Spleen (tissue), 11 donors: ENCODE data around the gene SLC23A2. TPM values are rescaled to one million over a fixed set of nuclear protein-coding genes. Genes with fewer than 3 reads are reported as not detected.
A peak's percentile ranks its signal among the peaks of the same experiment; 100 is the strongest.

ENCODE experiments used
- DNase-seq: peaks from one replicate; pipeline ENCODE4 v3.0.0-alpha.2; 2020
- H3K27ac ChIP-seq, 8 donors: fragments of 200-600 bp; sonication (generic) in 7 of 8; 1 replicate in 4 of 8; 2 replicates in 4 of 8; pipeline versions ENCODE4 v1.5.0 to v1.8.0; 2016 to 2021; ENCODE audit warnings: inconsistent platforms in 4 of 8, mild to moderate bottlenecking in 4 of 8, moderate library complexity in 1 of 8
- H3K27me3 ChIP-seq, 7 donors: fragments of 200-600 bp; sonication (generic) in 6 of 7; replicated peaks in 1 of 7; 1 replicate in 4 of 7; 2 replicates in 3 of 7; pipeline versions ENCODE4 v1.5.0 to v1.8.0; 2016 to 2021; ENCODE audit warnings: inconsistent platforms in 3 of 7, mild to moderate bottlenecking in 1 of 7
- H3K36me3 ChIP-seq, 6 donors: fragments of 200-600 bp; sonication (generic) in 5 of 6; 1 replicate in 4 of 6; 2 replicates in 2 of 6; pipeline versions ENCODE4 v1.5.0 to v1.8.0; 2016 to 2021; ENCODE audit warnings: inconsistent platforms in 2 of 6
- H3K4me1 ChIP-seq, 6 donors: fragments of 200-600 bp; sonication (generic) in 5 of 6; 1 replicate in 3 of 6; 2 replicates in 3 of 6; pipeline versions ENCODE4 v1.5.0 to v1.8.0; 2016 to 2021; ENCODE audit warnings: inconsistent platforms in 3 of 6
- H3K4me3 ChIP-seq, 8 donors: fragments of 200-600 bp; sonication (generic) in 7 of 8; 1 replicate in 4 of 8; 2 replicates in 4 of 8; pipeline versions ENCODE4 v1.5.0 to v1.8.0; 2016 to 2021; ENCODE audit warnings: inconsistent platforms in 4 of 8, mild to moderate bottlenecking in 4 of 8, moderate library complexity in 2 of 8
- H3K9me3 ChIP-seq, 8 donors: fragments of 200-600 bp; sonication (generic) in 7 of 8; 1 replicate in 4 of 8; 2 replicates in 4 of 8; pipeline versions ENCODE4 v1.5.0 to v1.8.0; 2016 to 2021; ENCODE audit warnings: inconsistent platforms in 4 of 8
- POLR2A ChIP-seq, 3 donors: fragments of 450-650 bp; IDR thresholded peaks; one replicate each; pipeline ENCODE4 v1.5.1; 2017; ENCODE audit warnings: antibody characterized with exemption in 3 of 3, mild to moderate bottlenecking in 1 of 3
- POLR2AphosphoS5 ChIP-seq, 3 donors: sonication (generic); formaldehyde crosslinking; IDR thresholded peaks; one replicate each; pipeline ENCODE4 v1.5.1; 2017; ENCODE audit warnings: antibody characterized with exemption in 3 of 3
- WGBS, 5 donors: extraction: QIAGEN DNeasy Blood & Tissue Kit in 3 of 5; methylation state at CpG; one replicate each; pipeline versions ENCODE4 v1.1.5 to v1.1.7; 2013 to 2018; 5-methylcytosine and 5-hydroxymethylcytosine counted together
- intact Hi-C: fragments of 100-400 bp; cut with DNase I; formaldehyde crosslinking; loops from one replicate; pipeline ENCODE4 v1.15.0; 2023; ENCODE audit warnings: low total_unique reads
- polyA plus RNA-seq, 3 donors: library from polyadenylated mRNA; stranded (reverse); fragments of 200-250 nt; gene quantifications; one replicate each; pipeline ENCODE4 v1.2.1, GENCODE V29; 2013
- total RNA-seq, 7 donors: library from RNA; depleted of rRNA in 3 of 7; stranded (reverse); fragments of >200 nt in 3 of 7; fragmentation: NEBNext Ultra II Directional in 4 of 7; extraction: Animal tissue kit (Norgen Biotek cat#: 25700) in 4 of 7; gene quantifications; one replicate each; pipeline versions ENCODE4 v1.1.0 to v1.2.1, GENCODE V29; 2016 to 2021
- TF ChIP-seq, protein P1 (sequence below), 11 experiments: fragments of 200-600 bp in 7 of 11; fragments of 450-650 bp in 4 of 11; sonication (generic) in 4 of 11; IDR thresholded peaks in 8 of 11; conservative IDR thresholded peaks in 3 of 11; 1 replicate in 7 of 11; 2 replicates in 4 of 11; pipeline versions ENCODE4 v1.4.0 to v1.8.0; 2016 to 2021; ENCODE audit warnings: antibody characterized with exemption in 11 of 11, inconsistent platforms in 4 of 11, mild to moderate bottlenecking in 1 of 11
- donor health status: healthy with polysubstance abuse.
- donor health status: DM: no; HTN: no; CAD: no; lungs with moderate emphysema.
- donor health status: DM: no; HTN: no; CAD: no.
- donor health status: Bipolar disorder and iron deficiency.
- donor health status: healthy.
- donor health status: DM: no; HTN: no; CAD: no.
- donor health status: DM: yes; HTN: yes; CAD: no.

SLC23A2 gene
- total and polyA plus RNA-seq, 10 donors = 5.1 to 72.0 (median 45.8) TPM

DNA sequence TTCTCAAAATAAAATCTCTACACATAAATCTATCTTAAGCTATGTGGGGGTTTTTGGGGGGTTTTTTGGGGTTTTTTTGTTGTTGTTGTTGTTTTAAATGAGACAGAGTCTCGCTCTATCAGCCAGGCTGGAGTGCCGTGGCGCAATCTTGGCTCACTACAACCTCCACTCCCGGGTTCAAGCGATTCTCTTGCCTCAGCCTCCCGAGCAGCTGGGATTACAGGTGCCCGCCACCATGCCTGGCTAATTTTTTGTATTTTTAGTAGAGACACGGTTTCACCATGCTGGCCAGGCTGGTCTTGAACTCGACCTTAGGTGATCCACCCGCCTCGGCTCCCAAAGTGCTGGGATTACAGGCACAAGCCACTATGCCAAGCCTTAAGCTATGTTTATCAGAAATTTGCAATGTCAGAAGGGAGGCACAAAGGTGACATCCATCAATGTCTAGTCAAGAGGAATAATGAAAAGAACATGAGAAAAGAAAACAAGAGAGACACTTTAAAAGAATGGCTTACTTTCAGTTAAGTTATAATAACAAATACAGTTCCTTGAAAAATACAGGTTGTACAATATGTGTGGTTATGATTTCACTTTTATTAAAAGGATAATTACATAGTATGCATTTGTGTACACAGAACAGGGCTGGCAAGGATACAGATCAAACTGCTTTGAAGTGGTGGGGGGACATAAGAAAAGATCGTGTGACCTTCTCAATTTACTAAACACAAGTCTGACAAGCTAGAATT is 28.6 kb downstream of the SLC23A2 start:
- H3K27ac ChIP-seq = peak overlapping the region; percentile 38 to 87 (median 75)
- H3K9me3 ChIP-seq = no peaks in the 10 kb centered on the region
- peaks cover 24 to 63% (median 45%) of the 10 kb centered on the region in 6 donors for H3K4me1 ChIP-seq
- TF ChIP-seq POLR2AphosphoS5 (IDR thresholded peaks at IDR 0.05) (no peak), POLR2A (IDR thresholded peaks at IDR 0.05) (no peak)
- H3K27me3 ChIP-seq = no peaks in the 10 kb centered on the region
- peaks cover 0 to 33% (median 27%) of the 10 kb centered on the region in 6 donors for H3K36me3 ChIP-seq
- 67 to 76% (median 72%) methylated on average over 12 of the region's 12 CpGs for WGBS, 5 donors
- peak overlapping the region in 3 of 8 donors; percentile 12 to 55 (median 34) for H3K4me3 ChIP-seq
- DNase-seq = no peak
- intact Hi-C loops = no loop called here

DNA sequence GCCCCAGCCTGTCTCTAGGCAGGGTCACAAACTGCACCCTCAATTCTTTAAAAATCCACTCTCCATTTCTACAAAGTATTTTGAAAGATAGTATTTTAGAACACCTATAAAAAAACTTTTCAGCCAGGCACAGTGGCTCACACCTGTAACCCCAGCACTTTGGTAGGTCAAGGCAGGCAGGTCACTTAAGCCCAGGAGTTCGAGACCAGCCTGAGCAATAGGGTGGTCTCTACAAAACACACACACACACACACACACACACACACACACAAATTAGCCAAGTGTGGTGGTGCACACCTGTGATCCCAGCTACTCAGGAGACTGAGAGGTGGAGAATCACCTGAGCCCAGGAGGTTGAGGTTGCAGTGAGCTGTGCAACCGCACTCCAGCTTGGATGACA is 30.2 kb downstream of the SLC23A2 start:
- peak overlapping the region in 2 of 8 donors; percentile 6 to 10 for H3K27ac ChIP-seq
- DNase-seq = no peak
- H3K27me3 ChIP-seq = no peaks in the 10 kb centered on the region
- H3K36me3 ChIP-seq = peaks cover 0 to 42% (median 28%) of the 10 kb centered on the region in 6 donors
- WGBS, 5 donors = 88 to 98% (median 97%) methylated on average over 2 of the region's 2 CpGs
- intact Hi-C loops = no loop called here
- no peak overlapping the region for H3K4me3 ChIP-seq
- H3K4me1 ChIP-seq = peaks cover 24 to 59% (median 42%) of the 10 kb centered on the region in 6 donors
- TF ChIP-seq, protein P1, sequence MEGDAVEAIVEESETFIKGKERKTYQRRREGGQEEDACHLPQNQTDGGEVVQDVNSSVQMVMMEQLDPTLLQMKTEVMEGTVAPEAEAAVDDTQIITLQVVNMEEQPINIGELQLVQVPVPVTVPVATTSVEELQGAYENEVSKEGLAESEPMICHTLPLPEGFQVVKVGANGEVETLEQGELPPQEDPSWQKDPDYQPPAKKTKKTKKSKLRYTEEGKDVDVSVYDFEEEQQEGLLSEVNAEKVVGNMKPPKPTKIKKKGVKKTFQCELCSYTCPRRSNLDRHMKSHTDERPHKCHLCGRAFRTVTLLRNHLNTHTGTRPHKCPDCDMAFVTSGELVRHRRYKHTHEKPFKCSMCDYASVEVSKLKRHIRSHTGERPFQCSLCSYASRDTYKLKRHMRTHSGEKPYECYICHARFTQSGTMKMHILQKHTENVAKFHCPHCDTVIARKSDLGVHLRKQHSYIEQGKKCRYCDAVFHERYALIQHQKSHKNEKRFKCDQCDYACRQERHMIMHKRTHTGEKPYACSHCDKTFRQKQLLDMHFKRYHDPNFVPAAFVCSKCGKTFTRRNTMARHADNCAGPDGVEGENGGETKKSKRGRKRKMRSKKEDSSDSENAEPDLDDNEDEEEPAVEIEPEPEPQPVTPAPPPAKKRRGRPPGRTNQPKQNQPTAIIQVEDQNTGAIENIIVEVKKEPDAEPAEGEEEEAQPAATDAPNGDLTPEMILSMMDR (IDR thresholded peaks at IDR 0.05 in 8 of 11, conservative IDR thresholded peaks at IDR 0.05 in 3 of 11) = no peak
- TF ChIP-seq POLR2AphosphoS5 (IDR thresholded peaks at IDR 0.05) (no peak), POLR2A (IDR thresholded peaks at IDR 0.05) (no peak)
- H3K9me3 ChIP-seq = no peaks in the 10 kb centered on the region

DNA sequence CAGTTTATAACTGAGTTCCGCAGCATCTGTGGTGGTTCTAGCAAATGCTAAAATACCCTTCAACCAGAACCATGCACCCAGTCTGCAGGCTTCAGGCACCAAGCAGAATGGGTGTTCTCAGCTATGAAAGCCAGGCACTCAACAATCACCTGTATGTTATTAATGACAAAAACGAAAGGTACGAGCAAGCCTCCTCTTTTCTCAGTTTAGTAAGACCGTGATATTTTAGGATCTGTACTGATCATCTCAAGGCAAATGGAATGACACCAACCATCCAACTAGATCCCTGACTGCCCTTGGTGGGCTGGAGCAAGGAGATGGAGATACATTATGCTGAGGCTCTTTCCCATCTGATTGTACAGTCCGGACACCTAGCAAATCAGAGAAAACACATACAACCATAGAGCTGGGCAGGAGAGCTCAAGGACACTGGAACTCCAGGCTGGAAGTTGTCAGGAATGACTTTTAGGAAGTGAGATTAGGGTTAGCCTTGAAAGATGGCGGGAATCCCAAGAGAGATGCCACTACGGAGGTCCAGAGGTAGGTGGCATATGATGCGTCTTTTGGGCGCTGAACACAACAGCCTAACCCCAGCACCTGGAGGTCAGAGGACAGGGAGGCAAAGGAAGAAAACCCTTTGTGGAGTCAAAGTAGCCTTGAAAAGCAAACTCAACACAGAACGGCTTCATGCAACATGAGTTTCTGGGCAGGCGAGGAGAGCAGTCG is 33.4 kb downstream of the SLC23A2 start:
- DNase-seq = no peak
- 80 to 91% (median 87%) methylated on average over 12 of the region's 12 CpGs for WGBS, 5 donors
- Histone ChIP-seq H3K27ac (peak overlapping the region; percentile 6 to 56 (median 33)), H3K4me1 (peaks cover 12 to 29% (median 15%) of the 10 kb centered on the region in 6 donors), H3K4me3 (no peak overlapping the region), H3K36me3 (peaks cover 0 to 44% (median 28%) of the 10 kb centered on the region in 6 donors), H3K9me3 (no peaks in the 10 kb centered on the region), H3K27me3 (no peaks in the 10 kb centered on the region)
- intact Hi-C loops = no loop called here
- no peak for TF ChIP-seq POLR2A (IDR thresholded peaks at IDR 0.05)
- TF ChIP-seq, protein P1 (IDR thresholded peaks at IDR 0.05 in 8 of 11, conservative IDR thresholded peaks at IDR 0.05 in 3 of 11) = no peak
- no peak for TF ChIP-seq POLR2AphosphoS5 (IDR thresholded peaks at IDR 0.05)

DNA sequence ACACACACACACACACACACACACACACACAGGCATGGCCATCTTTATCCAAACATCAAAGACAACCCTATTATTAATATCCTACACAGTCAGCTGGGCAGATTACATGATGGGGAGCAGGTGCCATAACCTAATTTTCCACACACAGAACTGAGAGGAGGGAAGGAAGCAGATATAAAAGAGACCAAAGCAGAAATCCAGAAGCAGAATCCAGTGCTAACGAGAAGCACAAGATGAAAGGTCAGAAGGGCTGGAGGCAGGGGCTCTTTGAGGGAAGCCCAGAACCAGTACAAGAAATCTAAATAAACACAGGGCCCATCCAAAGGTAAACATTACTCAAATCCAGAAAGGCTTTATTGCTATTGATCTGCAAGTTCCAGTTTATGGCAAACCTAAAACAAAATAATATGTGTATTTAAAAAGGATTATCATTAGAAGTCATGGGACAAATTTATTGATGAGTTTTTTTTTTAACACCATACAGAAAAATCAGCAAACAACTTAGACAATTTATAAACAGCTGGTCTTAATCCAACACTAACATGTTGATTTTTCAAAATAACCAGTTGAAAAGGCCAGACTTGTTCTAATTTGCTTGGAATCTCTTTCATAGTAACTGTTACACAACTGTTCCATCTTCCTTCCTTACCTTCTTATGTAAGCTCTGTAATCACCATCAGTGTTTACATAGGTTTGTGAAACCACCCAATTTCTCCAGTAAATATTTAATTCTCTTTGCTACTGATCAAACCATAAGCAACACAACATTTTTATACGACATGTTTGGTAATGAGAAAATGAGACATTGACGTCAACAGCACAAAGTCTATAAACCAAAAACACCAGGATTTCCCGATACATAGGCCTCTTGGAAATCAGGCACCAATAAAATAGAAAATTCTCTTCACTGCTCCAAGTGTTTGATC is 34.2 kb downstream of the SLC23A2 start:
- Histone ChIP-seq H3K27ac (peak overlapping the region; percentile 6 to 56 (median 38)), H3K27me3 (no peaks in the 10 kb centered on the region), H3K4me3 (no peak overlapping the region), H3K36me3 (peaks cover 0 to 44% (median 28%) of the 10 kb centered on the region in 6 donors), H3K9me3 (no peaks in the 10 kb centered on the region), H3K4me1 (peaks cover 8 to 29% (median 11%) of the 10 kb centered on the region in 6 donors)
- no peak for DNase-seq
- WGBS, 5 donors = 60 to 87% (median 78%) methylated on average over 4 of the region's 4 CpGs
- TF ChIP-seq POLR2A (IDR thresholded peaks at IDR 0.05) (no peak), POLR2AphosphoS5 (IDR thresholded peaks at IDR 0.05) (no peak)
- TF ChIP-seq, protein P1 (IDR thresholded peaks at IDR 0.05 in 8 of 11, conservative IDR thresholded peaks at IDR 0.05 in 3 of 11) = no peak
- intact Hi-C loops = no loop called here
